ENCODE data around the gene OR2F1. TPM values are rescaled to one million over a fixed set of nuclear protein-coding genes. Genes with fewer than 3 reads are reported as not detected.
"Not testable (repeated sequence)": the region's sequence is repeated elsewhere in the genome, so short reads cannot be mapped to it uniquely, and the experiment has no call there.

OR2F1 gene
- total RNA-seq, 2 donors from 2014 or later = not detected

DNA sequence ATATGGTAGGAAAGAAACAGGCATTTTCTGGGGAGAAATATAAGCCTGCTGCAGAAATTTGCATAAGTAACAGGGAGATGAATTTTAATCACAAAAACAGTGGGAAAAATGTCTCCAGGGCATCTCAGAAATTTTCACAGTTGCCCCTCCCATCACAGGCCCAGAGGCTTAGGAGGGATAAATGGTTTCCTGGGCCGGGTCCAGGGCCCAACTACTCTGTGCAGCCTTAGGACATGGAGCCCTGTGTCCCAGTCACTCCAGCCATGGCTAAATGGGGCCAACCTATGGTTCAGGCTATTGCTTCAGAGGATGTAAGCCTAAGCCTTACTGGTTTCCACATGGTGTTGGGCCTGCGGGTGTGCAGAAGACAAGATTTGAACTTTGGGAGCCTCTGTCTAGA, 54.7 kb downstream of the OR2F1 start:
- intact Hi-C loops (cut with DNase I) = no loop called here
- Histone ChIP-seq H3K9me3 (no peaks in the 10 kb centered on the region), H3K36me3 (no peaks in the 10 kb centered on the region), H3K4me1 (replicated peaks) (no peaks in the 10 kb centered on the region), H3K27me3 (replicated peaks; ENCODE audit: insufficient read depth) (no peaks in the 10 kb centered on the region), H3K4me3 (no peak overlapping the region), H3K27ac (no peak overlapping the region)
- TF ChIP-seq POLR2A (IDR thresholded peaks at IDR 0.05) = no peak
- no peak for TF ChIP-seq POLR2AphosphoS5 (IDR thresholded peaks at IDR 0.05)
- no peak for TF ChIP-seq CTCF (IDR thresholded peaks at IDR 0.05)
- WGBS = 77% methylated on average over 2 of the region's 2 CpGs
- DNase-seq (ENCODE audit: low spot score) = no peak

GRCh38 chr7:144010061-144010460, 55.4 kb downstream of the OR2F1 start:
- H3K9me3 ChIP-seq; H3K4me1 ChIP-seq (replicated peaks); H3K4me3 ChIP-seq; intact Hi-C loops (cut with DNase I); DNase-seq (ENCODE audit: low spot score); H3K27ac ChIP-seq; H3K27me3 ChIP-seq (replicated peaks; ENCODE audit: insufficient read depth); H3K36me3 ChIP-seq: not testable (repeated sequence)

GRCh38 chr7:144010821-144011220, 56.2 kb downstream of the OR2F1 start:
- intact Hi-C loops (cut with DNase I) = not testable (repeated sequence)
- 89% methylated on average over 1 of the region's 1 CpG for WGBS

DNA sequence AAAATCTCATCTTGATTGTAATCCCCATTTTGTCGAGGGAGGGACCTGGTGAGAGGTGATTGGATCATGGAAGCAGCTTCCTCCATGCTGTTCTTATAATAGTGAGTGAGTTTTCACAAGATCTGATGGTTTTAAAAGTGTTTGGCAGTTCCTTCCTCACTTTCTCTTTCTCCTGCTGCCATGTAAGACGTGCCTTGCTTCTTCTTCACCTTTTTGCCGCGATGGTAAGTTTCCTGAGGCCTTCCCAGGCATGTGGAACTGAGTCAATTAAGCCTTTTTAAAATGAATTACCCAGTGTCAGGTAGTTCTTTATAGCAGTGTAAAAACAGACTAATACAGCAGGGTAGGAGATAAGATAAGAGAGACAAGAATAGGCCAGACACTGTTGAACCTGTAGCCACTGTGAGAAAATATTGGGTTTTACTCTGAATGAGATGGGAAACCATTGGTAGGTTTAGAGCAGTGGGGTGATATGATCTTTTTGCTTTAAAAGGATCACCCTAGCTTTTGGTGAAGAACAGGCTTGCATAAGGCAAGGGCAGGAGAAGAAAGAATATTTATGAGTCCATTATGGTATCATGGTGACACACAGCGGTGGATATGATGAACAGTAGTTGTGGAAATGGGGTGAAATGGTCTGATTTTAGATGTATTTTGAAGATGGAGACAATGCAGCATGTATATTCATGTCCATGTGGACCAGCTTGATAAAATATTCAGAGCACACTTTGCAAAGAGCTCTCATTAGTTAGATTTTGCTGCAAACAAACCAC, 57.0 kb downstream of the OR2F1 start:
- TF ChIP-seq POLR2AphosphoS5 (IDR thresholded peaks at IDR 0.05) = no peak
- no peak for TF ChIP-seq POLR2A (IDR thresholded peaks at IDR 0.05)
- TF ChIP-seq CTCF (IDR thresholded peaks at IDR 0.05) = no peak
- Histone ChIP-seq H3K4me3 (no peak overlapping the region), H3K36me3 (no peaks in the 10 kb centered on the region), H3K9me3 (no peaks in the 10 kb centered on the region), H3K4me1 (replicated peaks) (no peaks in the 10 kb centered on the region), H3K27me3 (replicated peaks; ENCODE audit: insufficient read depth) (no peaks in the 10 kb centered on the region), H3K27ac (no peak overlapping the region)
- no peak for DNase-seq (ENCODE audit: low spot score)
- WGBS = 90% methylated on average over 5 of the region's 5 CpGs
- intact Hi-C loops (cut with DNase I) = no loop called here

More at GRCh38 chr7:144010821-144011220, 56.2 kb downstream of the OR2F1 start:
- not testable (repeated sequence) for H3K9me3 ChIP-seq; H3K4me3 ChIP-seq; H3K4me1 ChIP-seq (replicated peaks); H3K36me3 ChIP-seq; DNase-seq (ENCODE audit: low spot score); H3K27me3 ChIP-seq (replicated peaks; ENCODE audit: insufficient read depth); H3K27ac ChIP-seq

Other genes with a start within 250 kb of the OR2F1 start
- 1 to 10 TPM; 1.7 to 2.0 TPM for gene CTAGE6, start 197.1 kb upstream of the OR2F1 start, total RNA-seq
- gene TCAF1, start 52.7 kb upstream of the OR2F1 start, total RNA-seq = 10 to 100 TPM; 53.0 to 89.8 TPM
- gene OR2F2, start 19.6 kb upstream of the OR2F1 start, total RNA-seq = not detected
- gene OR6B1, start 45.5 kb downstream of the OR2F1 start, total RNA-seq = not detected
- not detected for gene OR2A5, start 94.1 kb downstream of the OR2F1 start, total RNA-seq
- not detected for gene OR2A25, start 115.0 kb downstream of the OR2F1 start, total RNA-seq
- not detected for gene OR2A12, start 131.4 kb downstream of the OR2F1 start, total RNA-seq
- gene OR2A2, start 154.7 kb downstream of the OR2F1 start, total RNA-seq = not detected
- gene OR2A14, start 168.3 kb downstream of the OR2F1 start, total RNA-seq = not detected
- 1 to 10 TPM; 1.4 to 2.0 TPM for gene CTAGE4, start 228.6 kb downstream of the OR2F1 start, total RNA-seq
- gene ARHGEF35, start 241.0 kb downstream of the OR2F1 start, total RNA-seq = 1 to 10 TPM; 7.8 to 9.7 TPM

All from prostate gland (tissue), 2 donors.